Mesenchymal stem cell (in vitro differentiated cells and primary cell): Measurements from ENCODE around the gene RPN1.

ENCODE experiments used
- DNase-seq: peaks from one replicate; pipeline ENCODE4 v3.0.0-alpha.2; 2013
- H2AFZ ChIP-seq: one replicate; pipeline ENCODE4 v1.6.1; 2013; ENCODE audit warnings: low read depth, mild to moderate bottlenecking, control low read depth, inconsistent platforms, low read length, moderate library complexity
- H2AK5ac ChIP-seq: 2 replicates; pipeline ENCODE4 v1.6.1; 2013; ENCODE audit warnings: low read length, moderate library complexity, mild to moderate bottlenecking, inconsistent platforms; ENCODE audit not compliant: severe bottlenecking
- H2BK120ac ChIP-seq: one replicate; pipeline ENCODE4 v1.6.1; 2013; ENCODE audit warnings: low read depth, mild to moderate bottlenecking, inconsistent platforms, low read length, moderate library complexity
- H2BK12ac ChIP-seq, 2 experiments: one replicate each; pipeline ENCODE4 v1.6.1; 2013; ENCODE audit warnings: inconsistent platforms in 2 of 2, low read length in 2 of 2, mild to moderate bottlenecking in 2 of 2, moderate library complexity in 2 of 2, control low read depth in 1 of 2
- H2BK15ac ChIP-seq: one replicate; pipeline ENCODE4 v1.6.1; 2013; ENCODE audit warnings: mild to moderate bottlenecking, low read depth, inconsistent platforms; ENCODE audit not compliant: poor library complexity, severe bottlenecking
- H2BK5ac ChIP-seq: 2 replicates; pipeline ENCODE4 v1.6.1; 2013; ENCODE audit warnings: low read depth, mild to moderate bottlenecking, low read length, control low read depth, inconsistent platforms; ENCODE audit not compliant: poor library complexity, severe bottlenecking
- H3K14ac ChIP-seq, 2 experiments: one replicate each; pipeline ENCODE4 v1.6.1; 2013; ENCODE audit warnings: inconsistent platforms in 2 of 2, low read length in 2 of 2, control low read depth in 1 of 2, mild to moderate bottlenecking in 1 of 2, moderate library complexity in 1 of 2
- H3K18ac ChIP-seq, 2 experiments: one replicate each; pipeline ENCODE4 v1.6.1; 2013; ENCODE audit warnings: inconsistent platforms in 2 of 2, low read length in 2 of 2, control low read depth in 1 of 2, low read depth in 1 of 2, mild to moderate bottlenecking in 1 of 2
- H3K23ac ChIP-seq, 2 experiments: one replicate each; pipeline ENCODE4 v1.6.1; 2013; ENCODE audit warnings: inconsistent platforms in 2 of 2, low read length in 2 of 2, mild to moderate bottlenecking in 2 of 2, moderate library complexity in 2 of 2, control low read depth in 1 of 2
- H3K27ac ChIP-seq: 2 replicates; pipeline ENCODE4 v1.5.1; 2013; ENCODE audit warnings: mild to moderate bottlenecking, moderate library complexity, low read length, control low read depth, inconsistent platforms; ENCODE audit not compliant: poor library complexity, severe bottlenecking
- H3K27me3 ChIP-seq, 2 experiments: 2 replicates each; pipeline versions ENCODE4 v1.6.1 to v1.7.0; 2013; ENCODE audit warnings: low read length in 2 of 2, mild to moderate bottlenecking in 2 of 2, moderate library complexity in 2 of 2, control low read depth in 1 of 2, inconsistent platforms in 1 of 2; ENCODE audit not compliant: control insufficient read depth in 1 of 2, insufficient read depth in 1 of 2
- H3K36me3 ChIP-seq, 2 experiments: 2 replicates each; pipeline versions ENCODE4 v1.6.1 to v1.7.0; 2013; ENCODE audit warnings: low read length in 2 of 2, control low read depth in 1 of 2, inconsistent platforms in 1 of 2, low read depth in 1 of 2, mild to moderate bottlenecking in 1 of 2; ENCODE audit not compliant: insufficient read depth in 2 of 2, control insufficient read depth in 1 of 2
- H3K4ac ChIP-seq, 2 experiments: one replicate each; pipeline ENCODE4 v1.6.1; 2013; ENCODE audit warnings: inconsistent platforms in 2 of 2, low read length in 2 of 2, mild to moderate bottlenecking in 2 of 2, moderate library complexity in 2 of 2, control low read depth in 1 of 2, low read depth in 1 of 2
- H3K4me1 ChIP-seq: 2 replicates; pipeline ENCODE4 v1.6.1; 2013; ENCODE audit warnings: low read depth, low read length, control low read depth; ENCODE audit not compliant: control insufficient read depth, insufficient read depth
- H3K4me2 ChIP-seq: 2 replicates; pipeline ENCODE4 v1.6.1; 2013; ENCODE audit warnings: low read length, mild to moderate bottlenecking, inconsistent platforms; ENCODE audit not compliant: poor library complexity, severe bottlenecking
- H3K4me3 ChIP-seq, 2 experiments: 2 replicates each; pipeline versions ENCODE4 v1.5.1 to v1.7.0; 2013; ENCODE audit warnings: low read length in 2 of 2, mild to moderate bottlenecking in 2 of 2, control low read depth in 1 of 2, low read depth in 1 of 2; ENCODE audit not compliant: insufficient read depth in 1 of 2
- H3K79me1 ChIP-seq: replicated peaks from 2 replicates; pipeline ENCODE4 v1.6.1; 2013; ENCODE audit warnings: mild to moderate bottlenecking, control low read depth, low read length, inconsistent platforms; ENCODE audit not compliant: poor library complexity, severe bottlenecking
- H3K9ac ChIP-seq: 2 replicates; pipeline ENCODE4 v1.7.0; 2013; ENCODE audit warnings: mild to moderate bottlenecking, low read length, moderate library complexity
- H3K9me3 ChIP-seq: 2 replicates; pipeline ENCODE4 v1.7.0; 2013; ENCODE audit warnings: mild to moderate bottlenecking, low read length; ENCODE audit not compliant: control insufficient read depth
- H4K8ac ChIP-seq: one replicate; pipeline ENCODE4 v1.6.1; 2013; ENCODE audit warnings: inconsistent platforms, mild to moderate bottlenecking, low read length, moderate library complexity
- H4K91ac ChIP-seq: one replicate; pipeline ENCODE4 v1.6.1; 2013; ENCODE audit warnings: mild to moderate bottlenecking, low read length, inconsistent platforms
- WGBS: methylation state at CpG from one replicate; pipeline ENCODE4 v1.1.7; 2013; ENCODE audit warnings: mixed read lengths; 5-methylcytosine and 5-hydroxymethylcytosine counted together

The RPN1 gene

DNA sequence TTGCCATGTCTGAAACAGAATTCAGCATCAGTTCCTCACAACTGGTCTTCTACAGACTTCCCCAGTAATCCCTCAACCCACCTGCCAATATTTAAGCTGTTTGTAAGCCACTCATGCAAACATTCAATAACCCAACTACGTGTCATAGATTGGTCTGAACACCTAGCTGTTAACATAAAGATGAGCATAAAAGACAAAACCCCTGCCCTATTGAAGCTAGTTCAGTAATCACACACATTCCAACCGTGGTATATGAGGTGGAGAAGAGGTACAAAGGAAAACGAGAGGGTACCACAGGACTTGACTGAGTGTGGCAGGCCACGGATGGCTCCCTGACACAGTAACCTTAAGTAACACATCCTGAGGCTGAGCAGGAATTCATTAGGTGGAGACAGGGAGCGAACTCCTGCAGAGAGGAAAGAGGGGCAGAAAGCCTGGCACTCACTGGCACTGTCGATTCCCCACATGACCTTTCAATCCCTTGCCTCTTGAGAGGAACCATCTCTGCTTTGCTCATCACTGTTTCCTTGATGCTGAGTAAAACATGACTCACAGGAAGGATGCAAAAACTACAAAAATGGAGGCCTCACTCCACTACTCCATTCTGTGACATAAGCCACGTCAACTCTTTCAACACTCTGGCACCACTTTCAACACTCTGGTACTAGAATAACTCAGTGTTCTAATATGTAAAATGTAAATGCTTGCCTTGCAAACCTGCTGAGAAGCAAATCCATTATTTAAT lies 31.3 kb downstream of the RPN1 start:
- Histone ChIP-seq H3K9me3 (no peaks in the 10 kb centered on the region), H2BK12ac (no peak overlapping the region), H2BK5ac (no peak overlapping the region), H4K91ac (no peak overlapping the region), H2AFZ (no peak overlapping the region), H3K27me3 (no peaks in the 10 kb centered on the region), H3K4me1 (peaks cover 20% of the 10 kb centered on the region), H2BK15ac (no peak overlapping the region), H4K8ac (no peak overlapping the region), H3K36me3 (peaks cover 57 to 65% of the 10 kb centered on the region in 2 experiments), H2BK120ac (no peak overlapping the region), H3K23ac (no peak overlapping the region), H3K79me1 (peaks cover 45% of the 10 kb centered on the region), H3K27ac (peak overlapping the region; percentile 23), H3K14ac (no peak overlapping the region), H3K9ac (peak overlapping the region; percentile 96), H3K18ac (no peak overlapping the region), H2AK5ac (peak overlapping the region; percentile 24), H3K4me2 (no peak overlapping the region), H3K4me3 (peak overlapping the region in 1 of 2 experiments; percentile 94), H3K4ac (no peak overlapping the region)
- DNase-seq: peak; percentile 95
- WGBS: 58% methylated on average over 6 of the region's 7 CpGs

DNA sequence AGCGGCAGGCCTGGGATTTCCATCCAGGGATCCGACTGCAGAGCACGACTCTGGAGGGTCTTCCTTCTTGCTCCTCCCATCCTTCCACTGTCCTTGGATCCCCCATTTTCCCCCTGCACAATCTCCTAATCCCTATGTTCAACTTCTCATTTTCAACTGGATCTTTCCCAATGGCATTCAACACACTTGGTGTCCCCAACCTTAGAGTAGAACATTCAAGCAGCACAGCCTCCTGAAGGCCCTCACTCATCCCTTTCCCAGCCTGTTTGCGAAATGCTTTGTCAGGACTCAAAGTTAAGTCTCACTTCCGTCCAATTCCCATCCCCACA lies 32.3 kb downstream of the RPN1 start:
- Histone ChIP-seq H3K14ac (no peak overlapping the region), H3K23ac (no peak overlapping the region), H3K4me1 (peaks cover 20% of the 10 kb centered on the region), H3K4me3 (peak overlapping the region; percentile 62 to 94), H2BK12ac (no peak overlapping the region), H2BK120ac (no peak overlapping the region), H2AK5ac (peak overlapping the region; percentile 14), H4K91ac (peak overlapping the region; percentile 30), H4K8ac (peak overlapping the region; percentile 86), H3K4me2 (peak overlapping the region; percentile 74), H3K27ac (peak overlapping the region; percentile 58), H3K9ac (peak overlapping the region; percentile 96), H2AFZ (no peak overlapping the region), H3K27me3 (no peaks in the 10 kb centered on the region), H3K9me3 (no peaks in the 10 kb centered on the region), H3K36me3 (peaks cover 47 to 66% of the 10 kb centered on the region in 2 experiments), H2BK15ac (no peak overlapping the region), H3K18ac (no peak overlapping the region), H2BK5ac (no peak overlapping the region), H3K4ac (no peak overlapping the region), H3K79me1 (peaks cover 51% of the 10 kb centered on the region)
- 60% methylated on average over 5 of the region's 5 CpGs for WGBS
- peak; percentile 19 for DNase-seq

DNA sequence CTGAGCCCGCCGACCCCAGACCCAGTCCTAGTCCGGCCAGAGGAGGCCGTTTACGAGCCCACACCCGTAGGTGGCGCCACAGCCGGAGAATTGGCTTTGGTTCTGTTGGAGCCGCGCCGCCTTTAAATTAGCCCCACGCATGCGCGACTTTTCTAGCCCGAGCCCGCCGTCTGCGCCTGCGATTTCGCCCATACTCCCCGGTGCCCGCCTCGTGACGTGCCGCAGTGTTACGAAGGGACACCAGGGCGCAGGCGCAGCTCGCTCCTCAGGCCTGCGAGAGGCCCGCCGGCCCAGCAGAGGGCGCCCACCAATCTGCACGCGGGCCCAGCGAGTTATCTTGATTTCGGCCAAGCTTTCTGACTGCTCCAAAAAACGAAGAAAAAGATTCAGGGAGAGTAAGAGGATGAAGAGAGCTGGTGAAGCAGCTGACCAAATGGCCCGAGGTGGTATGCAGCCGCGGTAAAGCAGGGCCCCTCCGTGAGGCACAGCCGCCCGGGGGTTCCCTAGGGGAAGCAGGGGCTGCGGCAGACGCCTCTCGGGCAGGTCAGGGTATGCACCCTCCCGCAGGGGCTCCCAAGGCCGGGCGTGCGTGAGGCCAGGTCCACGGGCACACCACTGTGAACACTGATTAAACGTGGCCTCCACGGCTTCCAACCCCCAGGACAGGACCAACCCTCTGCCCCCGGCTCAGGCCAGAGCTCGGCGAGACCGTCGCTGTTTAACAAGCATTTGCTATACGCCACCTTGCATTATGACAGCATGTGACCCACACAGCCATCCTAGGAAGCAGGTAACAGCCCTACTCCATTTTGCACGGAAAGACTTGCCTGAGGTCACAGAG lies 32.8 kb downstream of the RPN1 start:
- peaks cover 48% of the 10 kb centered on the region for H3K79me1 ChIP-seq
- peak overlapping the region; percentile 46 to 71 for H3K4ac ChIP-seq
- peak overlapping the region; percentile 30 for H2AFZ ChIP-seq
- H3K27me3 ChIP-seq: no peaks in the 10 kb centered on the region
- peak overlapping the region; percentile 74 for H3K4me2 ChIP-seq
- no peaks in the 10 kb centered on the region for H3K9me3 ChIP-seq
- H2BK5ac ChIP-seq: no peak overlapping the region
- H3K14ac ChIP-seq: peak overlapping the region in 1 of 2 experiments; percentile 19
- peak overlapping the region; percentile 61 to 77 for H3K18ac ChIP-seq
- 7% methylated on average over 58 of the region's 61 CpGs for WGBS
- peak overlapping the region in 1 of 2 experiments; percentile 40 for H2BK12ac ChIP-seq
- no peak overlapping the region for H2BK120ac ChIP-seq
- peak overlapping the region; percentile 87 for H4K91ac ChIP-seq
- peak overlapping the region; percentile 96 for H4K8ac ChIP-seq
- peaks cover 20% of the 10 kb centered on the region for H3K4me1 ChIP-seq
- peak overlapping the region; percentile 96 for H3K9ac ChIP-seq
- peak overlapping the region; percentile 62 to 94 for H3K4me3 ChIP-seq
- H3K27ac ChIP-seq: peak overlapping the region; percentile 58
- peaks cover 45 to 68% of the 10 kb centered on the region in 2 experiments for H3K36me3 ChIP-seq
- DNase-seq: peak; percentile 95
- H3K23ac ChIP-seq: no peak overlapping the region
- no peak overlapping the region for H2AK5ac ChIP-seq
- H2BK15ac ChIP-seq: no peak overlapping the region

DNA sequence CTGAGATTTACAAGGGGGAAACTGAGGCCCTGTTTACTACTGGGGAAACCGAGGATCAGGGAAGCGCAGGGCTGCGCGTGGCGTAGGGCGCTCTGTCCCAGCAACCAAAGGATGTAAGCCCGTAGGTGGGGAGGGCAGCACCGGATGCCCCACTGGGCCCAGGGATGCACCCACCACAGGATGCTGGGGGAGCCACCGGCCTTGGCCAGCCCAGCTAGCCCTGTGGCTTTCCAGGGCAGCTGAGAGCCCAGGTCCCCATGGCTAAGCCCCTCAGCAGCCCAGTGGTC lies 33.4 kb downstream of the RPN1 start:
- H2AFZ ChIP-seq: peak overlapping the region; percentile 32
- 91% methylated on average over 9 of the region's 9 CpGs for WGBS

More for the DNA sequence above, 33.4 kb downstream of the RPN1 start:
- Histone ChIP-seq H3K4me1 (peaks cover 20% of the 10 kb centered on the region), H3K27ac (no peak overlapping the region), H3K4me2 (peak overlapping the region; percentile 74), H2BK120ac (peak overlapping the region; percentile 42), H3K9me3 (no peaks in the 10 kb centered on the region), H3K4me3 (peak overlapping the region in 1 of 2 experiments; percentile 72), H3K27me3 (no peaks in the 10 kb centered on the region), H3K14ac (peak overlapping the region in 1 of 2 experiments; percentile 5), H3K18ac (peak overlapping the region; percentile 0 to 67), H3K4ac (peak overlapping the region; percentile 71 to 83), H2BK12ac (peak overlapping the region in 1 of 2 experiments; percentile 40), H2AK5ac (peak overlapping the region; percentile 84), H2BK5ac (no peak overlapping the region), H3K23ac (no peak overlapping the region), H3K9ac (peak overlapping the region; percentile 96), H4K91ac (peak overlapping the region; percentile 87), H3K36me3 (peaks cover 43 to 68% of the 10 kb centered on the region in 2 experiments), H3K79me1 (peaks cover 47% of the 10 kb centered on the region), H2BK15ac (peak overlapping the region; percentile 45), H4K8ac (peak overlapping the region; percentile 96)
- DNase-seq: no peak
